ENCODE results near the gene CAMKMT. TPM values are rescaled to one million over a fixed set of nuclear protein-coding genes. Genes with fewer than 3 reads are reported as not detected.

CAMKMT gene
- total RNA-seq, 2 experiments from 2014 or later: 11.9 to 13.9 TPM

DNA sequence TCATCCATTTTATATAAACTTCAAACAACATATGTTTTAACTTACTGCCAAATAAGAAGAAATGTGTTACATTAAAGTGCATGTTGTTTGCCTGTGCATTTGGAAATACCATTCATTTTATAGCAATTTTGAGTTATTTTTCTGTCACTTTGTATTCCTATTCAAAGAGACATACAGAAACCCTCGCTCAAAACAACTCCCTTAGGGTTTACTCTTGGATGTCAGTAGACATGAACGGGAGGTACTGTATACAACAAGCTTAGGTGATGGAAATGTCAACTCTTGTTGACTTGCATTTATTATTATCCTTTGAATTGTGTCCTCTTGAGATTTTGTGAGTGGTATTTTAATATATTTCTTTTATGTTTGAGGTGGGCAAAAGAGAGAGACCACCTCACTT lies 132.3 kb downstream of the CAMKMT start:
- no peak overlapping the region for H3K4me3 ChIP-seq (ENCODE audit: low read length)
- DNase-seq: no peak
- no peaks in the 10 kb centered on the region for H3K27me3 Mint-ChIP-seq
- no peak overlapping the region for H3K27ac Mint-ChIP-seq
- no peaks in the 10 kb centered on the region for H3K9me3 Mint-ChIP-seq
- intact Hi-C loops (cut with DNase I, micrococcal nuclease): no loop called here
- no peak for ATAC-seq (ENCODE audit: poor library complexity)
- POLR2A ChIA-PET: interaction anchor here (0.7 kb wide), 1 partner anchor 10 kb away, joined by 3 read pairs; no protein-coding TSS in a partner anchor
- peaks cover 4% of the 10 kb centered on the region for H3K36me3 Mint-ChIP-seq (ENCODE audit: low read depth)
- no peaks in the 10 kb centered on the region for H3K4me1 Mint-ChIP-seq (ENCODE audit: low read depth)
- no peaks in the 10 kb centered on the region for H3K27me3 ChIP-seq (ENCODE audit: control insufficient read depth in 1 of 2, insufficient read depth in 2 of 2, low read length in 2 of 2)
- H3K9me3 ChIP-seq (ENCODE audit: control insufficient read depth in 1 of 2, insufficient read depth in 1 of 2, low read length in 2 of 2): no peaks in the 10 kb centered on the region
- no peaks in the 10 kb centered on the region for H3K36me3 ChIP-seq (ENCODE audit: insufficient read depth, low read length)
- H3K27ac ChIP-seq (ENCODE audit: low read depth in 1 of 2, low read length in 2 of 2): no peak overlapping the region
- no peak overlapping the region for H3K4me3 Mint-ChIP-seq
- no peaks in the 10 kb centered on the region for H3K4me1 ChIP-seq (ENCODE audit: insufficient read depth, low read length)
- CTCF ChIA-PET: no interaction called here
- TF ChIP-seq CTCF (IDR thresholded peaks at IDR 0.05): no peak

DNA sequence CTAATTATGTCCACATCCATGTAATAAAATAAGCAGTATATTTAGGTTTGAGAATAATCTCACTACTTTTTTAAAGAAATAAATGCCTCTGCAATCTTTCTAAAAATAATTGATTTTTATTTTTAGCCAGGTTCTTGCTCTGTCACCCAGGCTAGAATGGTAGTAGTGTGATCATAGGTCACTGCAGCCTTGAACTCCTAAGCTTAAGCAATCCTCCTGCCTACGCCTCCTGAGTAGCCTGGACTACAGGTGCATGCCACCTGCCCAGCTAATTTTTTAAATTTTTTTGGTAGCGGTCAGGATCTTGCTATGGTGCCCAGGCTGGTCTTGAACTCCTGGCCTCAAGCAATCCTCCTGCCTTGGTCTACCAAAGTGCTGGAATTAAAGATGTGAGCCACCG lies 133.3 kb downstream of the CAMKMT start:
- no peak overlapping the region for H3K27ac Mint-ChIP-seq
- no peaks in the 10 kb centered on the region for H3K4me1 Mint-ChIP-seq (ENCODE audit: low read depth)
- H3K36me3 Mint-ChIP-seq (ENCODE audit: low read depth): peaks cover 4% of the 10 kb centered on the region
- POLR2A ChIA-PET: no interaction called here
- Histone ChIP-seq H3K27me3 (ENCODE audit: control insufficient read depth in 1 of 2, insufficient read depth in 2 of 2, low read length in 2 of 2) (no peaks in the 10 kb centered on the region), H3K27ac (ENCODE audit: low read depth in 1 of 2, low read length in 2 of 2) (no peak overlapping the region), H3K4me1 (ENCODE audit: insufficient read depth, low read length) (no peaks in the 10 kb centered on the region), H3K4me3 (ENCODE audit: low read length) (no peak overlapping the region), H3K9me3 (ENCODE audit: control insufficient read depth in 1 of 2, insufficient read depth in 1 of 2, low read length in 2 of 2) (no peaks in the 10 kb centered on the region), H3K36me3 (ENCODE audit: insufficient read depth, low read length) (no peaks in the 10 kb centered on the region)
- ATAC-seq (ENCODE audit: poor library complexity) (no peak), DNase-seq (no peak)
- intact Hi-C loops (cut with DNase I, micrococcal nuclease): no loop called here
- no peaks in the 10 kb centered on the region for H3K27me3 Mint-ChIP-seq
- CTCF ChIA-PET: no interaction called here
- TF ChIP-seq CTCF (IDR thresholded peaks at IDR 0.05): no peak
- H3K4me3 Mint-ChIP-seq: no peak overlapping the region
- no peaks in the 10 kb centered on the region for H3K9me3 Mint-ChIP-seq

- Histone ChIP-seq H3K36me3 (ENCODE audit: insufficient read depth, low read length) (no peaks in the 10 kb centered on the region), H3K4me1 (ENCODE audit: insufficient read depth, low read length) (no peaks in the 10 kb centered on the region), H3K27ac (ENCODE audit: low read depth in 1 of 2, low read length in 2 of 2) (no peak overlapping the region), H3K9me3 (ENCODE audit: control insufficient read depth in 1 of 2, insufficient read depth in 1 of 2, low read length in 2 of 2) (no peaks in the 10 kb centered on the region), H3K27me3 (ENCODE audit: control insufficient read depth in 1 of 2, insufficient read depth in 2 of 2, low read length in 2 of 2) (no peaks in the 10 kb centered on the region), H3K4me3 (ENCODE audit: low read length) (no peak overlapping the region)
- H3K4me1 Mint-ChIP-seq (ENCODE audit: low read depth): no peaks in the 10 kb centered on the region
- TF ChIP-seq CTCF (IDR thresholded peaks at IDR 0.05): no peak
- no peak for DNase-seq
- intact Hi-C loops (cut with DNase I, micrococcal nuclease): no loop called here
- H3K27me3 Mint-ChIP-seq: no peaks in the 10 kb centered on the region
- no peaks in the 10 kb centered on the region for H3K9me3 Mint-ChIP-seq
- ChIA-PET POLR2A (no interaction called here), CTCF (no interaction called here)
- H3K4me3 Mint-ChIP-seq: no peak overlapping the region
- H3K27ac Mint-ChIP-seq: no peak overlapping the region
- ATAC-seq (ENCODE audit: poor library complexity): no peak
- peaks cover 2% of the 10 kb centered on the region for H3K36me3 Mint-ChIP-seq (ENCODE audit: low read depth)
Observed at GRCh38 chr2:44495544-44495943, 133.8 kb downstream of the CAMKMT start.
